WERI-Rb-1 (cell line): ENCODE data around the gene AMIGO3.
A peak's percentile ranks its signal among the peaks of the same experiment; 100 is the strongest.

Source experiments
- DNase-seq: peaks from one replicate; pipeline ENCODE4 v3.0.0-alpha.2; 2020
- H3K27ac ChIP-seq: fragments of 250-450 bp; sonication (Bioruptor Pico); 2 replicates; pipeline ENCODE4 v1.5.1; 2020; ENCODE audit warnings: mild to moderate bottlenecking, moderate library complexity
- H3K27me3 ChIP-seq: fragments of 250-450 bp; sonication (Bioruptor Pico); 2 replicates; pipeline ENCODE4 v1.5.1; 2021; ENCODE audit warnings: mild to moderate bottlenecking, low read depth, moderate library complexity; ENCODE audit not compliant: insufficient read depth, severe bottlenecking
- H3K36me3 ChIP-seq: fragments of 250-450 bp; sonication (Bioruptor Pico); 2 replicates; pipeline ENCODE4 v1.5.1; 2020; ENCODE audit warnings: mild to moderate bottlenecking, moderate library complexity
- H3K4me3 ChIP-seq: 2 replicates; pipeline ENCODE4 v1.5.1; 2011; ENCODE audit warnings: low read depth, mild to moderate bottlenecking, control low read depth, low read length
- H3K9me3 ChIP-seq: fragments of 250-450 bp; sonication (Bioruptor Pico); 2 replicates; pipeline ENCODE4 v1.5.1; 2021; ENCODE audit warnings: mild to moderate bottlenecking, moderate library complexity; ENCODE audit not compliant: severe bottlenecking
- CTCF ChIP-seq: IDR thresholded peaks from 2 replicates; pipeline ENCODE4 v1.5.1; 2011; ENCODE audit warnings: low read depth, mild to moderate bottlenecking, control low read depth, inconsistent platforms, low read length

Gene AMIGO3

GRCh38 chr3:49704629-49705028 is 14.9 kb downstream of the AMIGO3 start:
- no peak for DNase-seq
- H3K27ac ChIP-seq, result no peak overlapping the region
- H3K27me3 ChIP-seq, result no peaks in the 10 kb centered on the region
- no peaks in the 10 kb centered on the region for H3K9me3 ChIP-seq
- peaks cover 12% of the 10 kb centered on the region for H3K36me3 ChIP-seq
- TF ChIP-seq CTCF, result no peak
- H3K4me3 ChIP-seq, result no peak overlapping the region

GRCh38 chr3:49703956-49704355 is 15.5 kb downstream of the AMIGO3 start:
- H3K27me3 ChIP-seq, result no peaks in the 10 kb centered on the region
- H3K9me3 ChIP-seq, result no peaks in the 10 kb centered on the region
- H3K27ac ChIP-seq, result 0 out of 2 replicates have a peak overlapping the region, but pooled peaks have one; percentile 3
- H3K36me3 ChIP-seq, result peaks cover 12% of the 10 kb centered on the region
- no peak for TF ChIP-seq CTCF
- DNase-seq, result no peak
- no peak overlapping the region for H3K4me3 ChIP-seq

- DNase-seq, result peak; percentile 76
- TF ChIP-seq CTCF, result peak; percentile 95
- H3K27ac ChIP-seq, result 0 out of 2 replicates have a peak overlapping the region, but pooled peaks have one; percentile 3
- peaks cover 12% of the 10 kb centered on the region for H3K36me3 ChIP-seq
- H3K4me3 ChIP-seq, result no peak overlapping the region
- H3K9me3 ChIP-seq, result no peaks in the 10 kb centered on the region
- H3K27me3 ChIP-seq, result no peaks in the 10 kb centered on the region
Observed at GRCh38 chr3:49703443-49703927, 16.0 kb downstream of the AMIGO3 start.

- Histone ChIP-seq H3K27ac (no peak overlapping the region), H3K9me3 (no peaks in the 10 kb centered on the region), H3K36me3 (peaks cover 12% of the 10 kb centered on the region), H3K4me3 (no peak overlapping the region), H3K27me3 (no peaks in the 10 kb centered on the region)
- no peak for DNase-seq
- TF ChIP-seq CTCF, result no peak
Observed at GRCh38 chr3:49702672-49703071, 16.8 kb downstream of the AMIGO3 start.

GRCh38 chr3:49701388-49702077 is 18.0 kb downstream of the AMIGO3 start:
- no peak overlapping the region for H3K4me3 ChIP-seq
- peak; percentile 55 for DNase-seq
- peak; percentile 70 for TF ChIP-seq CTCF
- no peaks in the 10 kb centered on the region for H3K9me3 ChIP-seq
- no peaks in the 10 kb centered on the region for H3K27me3 ChIP-seq
- peaks cover 12% of the 10 kb centered on the region for H3K36me3 ChIP-seq
- no peak overlapping the region for H3K27ac ChIP-seq
